GM13977 (cell line): Measurements from ENCODE around the gene HHLA2.

Experiments used
- DNase-seq: peaks from one replicate; pipeline ENCODE4 v3.0.0; 2012; ENCODE audit warnings: low spot score
- CTCF ChIP-seq: IDR thresholded peaks from 2 replicates; pipeline ENCODE4 v1.5.1; 2012; ENCODE audit warnings: mild to moderate bottlenecking, control low read depth; ENCODE audit not compliant: insufficient read depth; ENCODE audit errors: extremely low read depth, missing control alignments
- in situ Hi-C: fragments of 300-500 bp; cut with MboI; formaldehyde crosslinking; loops from one replicate; pipeline ENCODE4 v1.12.0; 2022; ENCODE audit warnings: low sequenced_read_pairs, low pct_unique_long_range_greater_than_20kb, mixed read lengths, inconsistent platforms; ENCODE audit not compliant: unreplicated experiment

HHLA2 gene

GRCh38 chr3:108345492-108346205, 49.3 kb downstream of the HHLA2 start:
- DNase-seq, result no peak
- no peak for TF ChIP-seq CTCF
- in situ Hi-C loops, result no loop called here

- in situ Hi-C loops, result no loop called here
- no peak for TF ChIP-seq CTCF
- DNase-seq, result no peak
Observed at GRCh38 chr3:108346301-108347227, 50.2 kb downstream of the HHLA2 start.

- TF ChIP-seq CTCF, result no peak
- DNase-seq, result no peak
- in situ Hi-C loops, result no loop called here
Observed at GRCh38 chr3:108352176-108352575, 55.8 kb downstream of the HHLA2 start.

- TF ChIP-seq CTCF, result no peak
- no peak for DNase-seq
- in situ Hi-C loops, result no loop called here
Observed at GRCh38 chr3:108354562-108354961, 58.2 kb downstream of the HHLA2 start.

- TF ChIP-seq CTCF, result no peak
- in situ Hi-C loops, result no loop called here
- DNase-seq, result no peak
Observed at GRCh38 chr3:108357042-108357441, 60.7 kb downstream of the HHLA2 start.

GRCh38 chr3:108359011-108359410, 62.7 kb downstream of the HHLA2 start:
- no peak for TF ChIP-seq CTCF
- in situ Hi-C loops, result no loop called here

More at GRCh38 chr3:108359011-108359410, 62.7 kb downstream of the HHLA2 start:
- no peak for DNase-seq
